ENCODE results near the gene NR6A1. TPM values are rescaled to one million over a fixed set of nuclear protein-coding genes. Genes with fewer than 3 reads are reported as not detected.

Gene NR6A1
- total and polyA plus RNA-seq, 2 of the 13 experiments (the other 11 are each of a cell fraction or from before 2014, with no cell fraction given), result 28.1 to 31.5 TPM

GRCh38 chr9:124506931-124507879 is 263.9 kb downstream of the NR6A1 start, which contains the start of gene NR5A1 (continued):
- TF ChIP-seq THAP11 (CRISPR knock-in tag; IDR thresholded peaks at IDR 0.05) (peak; percentile 61; the same call in 1 of the 2 replicates), RFX5 (IDR thresholded peaks at IDR 0.05; ENCODE audit: low read depth, low read length) (no peak), RARG (CRISPR knock-in tag; IDR thresholded peaks at IDR 0.05; ENCODE audit: low read depth) (0 out of 2 replicates have a peak, but pooled peaks have one; percentile 35), ZNF543 (CRISPR knock-in tag; IDR thresholded peaks at IDR 0.05) (peak; percentile 76; the same call in 1 of the 2 replicates), CC2D1A (CRISPR knock-in tag; IDR thresholded peaks at IDR 0.05) (no peak), ZNF800 (CRISPR knock-in tag; IDR thresholded peaks at IDR 0.05) (peak; percentile 59; the same call in 1 of the 2 replicates), PCBP1 (IDR thresholded peaks at IDR 0.05; ENCODE audit: borderline replicate concordance, low read depth, low read length) (no peak), ZBTB2 (CRISPR knock-in tag; IDR thresholded peaks at IDR 0.05; ENCODE audit: low read depth) (0 out of 2 replicates have a peak, but pooled peaks have one; percentile 32), TEAD3 (CRISPR knock-in tag; optimal IDR thresholded peaks at IDR 0.05; ENCODE audit: borderline replicate concordance) (peak; percentile 5), ZNF792 (CRISPR knock-in tag; IDR thresholded peaks at IDR 0.05) (0 out of 2 replicates have a peak, but pooled peaks have one; percentile 52), ELF1 (CRISPR knock-in tag; IDR thresholded peaks at IDR 0.05) (peak; percentile 18; the same call in 1 of the 2 replicates), RXRA (CRISPR knock-in tag; IDR thresholded peaks at IDR 0.05) (0 out of 2 replicates have a peak, but pooled peaks have one; percentile 26), NFE2L2 (IDR thresholded peaks at IDR 0.05; ENCODE audit: low read length) (no peak), SOX13 (IDR thresholded peaks at IDR 0.05) (0 out of 2 replicates have a peak, but pooled peaks have one; percentile 11), SOX13 (CRISPR knock-in tag; conservative IDR thresholded peaks at IDR 0.05 in 1 of 2, IDR thresholded peaks at IDR 0.05 in 1 of 2) (no peak), ZNF138 (CRISPR knock-in tag; IDR thresholded peaks at IDR 0.05; ENCODE audit: low read depth) (peak; percentile 13; the same call in 1 of the 2 replicates), ERF (CRISPR knock-in tag; IDR thresholded peaks at IDR 0.05) (peak; percentile 35)
- TF ChIP-seq, protein P1, sequence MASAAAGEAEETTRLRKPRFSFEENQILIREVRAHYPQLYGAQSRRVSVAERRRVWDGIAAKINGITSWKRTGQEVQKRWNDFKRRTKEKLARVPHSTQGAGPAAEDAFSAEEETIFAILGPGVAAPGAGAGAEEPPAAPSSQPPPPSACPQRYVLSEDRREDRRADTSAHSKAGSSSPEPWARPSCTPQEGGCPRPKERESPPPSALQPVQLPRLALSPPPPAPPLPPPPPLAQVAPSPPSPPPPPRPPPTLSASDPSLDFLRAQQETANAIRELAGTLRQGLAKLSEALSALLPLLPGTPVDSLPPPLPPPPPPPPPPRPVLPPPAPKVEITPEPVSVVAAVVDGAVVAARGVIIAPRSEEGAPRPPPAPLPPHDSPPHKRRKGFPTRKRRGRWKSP (CRISPR knock-in tag; IDR thresholded peaks at IDR 0.05), result peak; percentile 3; the same call in 1 of the 2 replicates
- TF ChIP-seq, protein P2, sequence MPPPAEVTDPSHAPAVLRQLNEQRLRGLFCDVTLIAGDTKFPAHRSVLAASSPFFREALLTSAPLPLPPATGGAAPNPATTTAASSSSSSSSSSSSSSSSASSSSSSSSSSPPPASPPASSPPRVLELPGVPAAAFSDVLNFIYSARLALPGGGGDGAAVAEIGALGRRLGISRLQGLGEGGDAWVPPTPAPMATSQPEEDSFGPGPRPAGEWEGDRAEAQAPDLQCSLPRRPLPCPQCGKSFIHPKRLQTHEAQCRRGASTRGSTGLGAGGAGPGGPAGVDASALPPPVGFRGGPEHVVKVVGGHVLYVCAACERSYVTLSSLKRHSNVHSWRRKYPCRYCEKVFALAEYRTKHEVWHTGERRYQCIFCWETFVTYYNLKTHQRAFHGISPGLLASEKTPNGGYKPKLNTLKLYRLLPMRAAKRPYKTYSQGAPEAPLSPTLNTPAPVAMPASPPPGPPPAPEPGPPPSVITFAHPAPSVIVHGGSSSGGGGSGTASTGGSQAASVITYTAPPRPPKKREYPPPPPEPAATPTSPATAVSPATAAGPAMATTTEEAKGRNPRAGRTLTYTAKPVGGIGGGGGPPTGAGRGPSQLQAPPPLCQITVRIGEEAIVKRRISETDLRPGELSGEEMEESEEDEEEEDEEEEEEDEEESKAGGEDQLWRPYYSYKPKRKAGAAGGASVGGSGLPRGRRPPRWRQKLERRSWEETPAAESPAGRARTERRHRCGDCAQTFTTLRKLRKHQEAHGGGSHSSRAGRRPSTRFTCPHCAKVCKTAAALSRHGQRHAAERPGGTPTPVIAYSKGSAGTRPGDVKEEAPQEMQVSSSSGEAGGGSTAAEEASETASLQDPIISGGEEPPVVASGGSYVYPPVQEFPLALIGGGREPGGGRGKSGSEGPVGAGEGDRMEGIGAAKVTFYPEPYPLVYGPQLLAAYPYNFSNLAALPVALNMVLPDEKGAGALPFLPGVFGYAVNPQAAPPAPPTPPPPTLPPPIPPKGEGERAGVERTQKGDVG (CRISPR knock-in tag; IDR thresholded peaks at IDR 0.05; ENCODE audit: borderline replicate concordance), result peak; percentile 20; the same call in 1 of the 2 replicates
- TF ChIP-seq, protein P3, sequence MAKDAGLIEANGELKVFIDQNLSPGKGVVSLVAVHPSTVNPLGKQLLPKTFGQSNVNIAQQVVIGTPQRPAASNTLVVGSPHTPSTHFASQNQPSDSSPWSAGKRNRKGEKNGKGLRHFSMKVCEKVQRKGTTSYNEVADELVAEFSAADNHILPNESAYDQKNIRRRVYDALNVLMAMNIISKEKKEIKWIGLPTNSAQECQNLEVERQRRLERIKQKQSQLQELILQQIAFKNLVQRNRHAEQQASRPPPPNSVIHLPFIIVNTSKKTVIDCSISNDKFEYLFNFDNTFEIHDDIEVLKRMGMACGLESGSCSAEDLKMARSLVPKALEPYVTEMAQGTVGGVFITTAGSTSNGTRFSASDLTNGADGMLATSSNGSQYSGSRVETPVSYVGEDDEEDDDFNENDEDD (CRISPR knock-in tag; IDR thresholded peaks at IDR 0.05; ENCODE audit: borderline replicate concordance), result no peak
